ENCODE measurements around the gene SELENOO. TPM values are rescaled to one million over a fixed set of nuclear protein-coding genes. Genes with fewer than 3 reads are reported as not detected.

SELENOO gene
- total RNA-seq, 1 donor from 2014 or later = 23.8 TPM

DNA sequence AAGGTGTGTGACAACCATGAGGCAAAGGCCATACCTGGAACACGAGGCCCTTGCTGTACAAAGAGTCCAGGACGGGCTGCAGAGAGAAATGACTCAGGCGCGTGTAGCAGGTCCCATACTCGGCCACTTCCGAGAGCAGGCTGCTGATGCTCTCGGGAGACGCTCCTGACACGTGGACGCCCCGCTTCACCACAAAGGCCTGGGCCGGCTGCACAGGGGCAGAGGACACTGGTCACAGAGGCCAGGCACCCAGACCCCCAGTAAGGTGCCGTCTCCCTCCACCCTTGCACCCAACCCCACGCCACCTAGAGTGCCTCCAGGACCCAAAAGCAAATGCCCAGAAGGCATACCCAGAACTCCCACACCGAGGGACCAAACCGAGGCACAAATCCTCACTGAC lies 28.6 kb downstream of the SELENOO start:
- TF ChIP-seq, protein P1, sequence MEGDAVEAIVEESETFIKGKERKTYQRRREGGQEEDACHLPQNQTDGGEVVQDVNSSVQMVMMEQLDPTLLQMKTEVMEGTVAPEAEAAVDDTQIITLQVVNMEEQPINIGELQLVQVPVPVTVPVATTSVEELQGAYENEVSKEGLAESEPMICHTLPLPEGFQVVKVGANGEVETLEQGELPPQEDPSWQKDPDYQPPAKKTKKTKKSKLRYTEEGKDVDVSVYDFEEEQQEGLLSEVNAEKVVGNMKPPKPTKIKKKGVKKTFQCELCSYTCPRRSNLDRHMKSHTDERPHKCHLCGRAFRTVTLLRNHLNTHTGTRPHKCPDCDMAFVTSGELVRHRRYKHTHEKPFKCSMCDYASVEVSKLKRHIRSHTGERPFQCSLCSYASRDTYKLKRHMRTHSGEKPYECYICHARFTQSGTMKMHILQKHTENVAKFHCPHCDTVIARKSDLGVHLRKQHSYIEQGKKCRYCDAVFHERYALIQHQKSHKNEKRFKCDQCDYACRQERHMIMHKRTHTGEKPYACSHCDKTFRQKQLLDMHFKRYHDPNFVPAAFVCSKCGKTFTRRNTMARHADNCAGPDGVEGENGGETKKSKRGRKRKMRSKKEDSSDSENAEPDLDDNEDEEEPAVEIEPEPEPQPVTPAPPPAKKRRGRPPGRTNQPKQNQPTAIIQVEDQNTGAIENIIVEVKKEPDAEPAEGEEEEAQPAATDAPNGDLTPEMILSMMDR (conservative IDR thresholded peaks at IDR 0.05) = no peak
- no peaks in the 10 kb centered on the region for H3K4me1 Mint-ChIP-seq (ENCODE audit: unreplicated experiment)
- H3K27ac Mint-ChIP-seq = no peak overlapping the region
- H3K27me3 Mint-ChIP-seq = no peaks in the 10 kb centered on the region
- no peak for DNase-seq (ENCODE audit: extremely low spot score, unreplicated experiment)
- H3K4me3 Mint-ChIP-seq = no peak overlapping the region
- H3K9me3 Mint-ChIP-seq = no peaks in the 10 kb centered on the region
- H3K36me3 Mint-ChIP-seq = no peaks in the 10 kb centered on the region

DNA sequence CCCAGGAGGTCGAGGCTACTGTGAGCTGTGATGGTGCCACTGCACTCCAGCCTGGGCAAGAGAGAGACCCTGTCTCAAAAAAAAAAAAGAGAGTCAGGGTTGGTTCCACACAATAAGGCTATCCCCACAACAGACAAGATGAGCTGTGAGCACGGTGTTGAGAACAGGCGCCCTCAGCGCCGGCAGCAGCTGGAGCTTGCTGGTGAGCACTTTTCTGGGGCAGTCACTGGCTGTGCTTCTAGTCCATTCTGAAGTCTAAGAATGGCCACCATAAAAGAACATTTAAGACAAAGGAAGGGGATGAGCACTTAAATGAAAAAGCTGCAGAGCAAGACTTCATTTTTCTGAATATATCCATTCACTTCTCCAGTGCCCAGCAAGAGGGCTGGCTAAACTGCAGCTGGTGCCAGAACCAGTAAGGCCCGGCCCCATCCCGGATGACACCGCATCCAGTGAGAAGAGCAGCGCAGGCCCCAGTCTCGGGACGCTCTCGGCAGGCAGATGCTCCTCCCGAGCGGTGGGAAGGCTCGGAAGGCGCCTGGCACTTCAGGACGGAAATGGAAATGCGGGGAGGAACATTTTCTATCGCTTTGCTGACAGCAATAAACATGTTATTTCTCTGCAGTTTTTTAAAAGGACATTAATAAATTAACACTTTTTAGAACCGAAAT lies 31.8 kb downstream of the SELENOO start:
- Mint-ChIP-seq H3K36me3 (peaks cover 4% of the 10 kb centered on the region), H3K4me1 (ENCODE audit: unreplicated experiment) (no peaks in the 10 kb centered on the region), H3K27me3 (no peaks in the 10 kb centered on the region), H3K4me3 (no peak overlapping the region), H3K9me3 (no peaks in the 10 kb centered on the region), H3K27ac (no peak overlapping the region)
- no peak for DNase-seq (ENCODE audit: extremely low spot score, unreplicated experiment)
- TF ChIP-seq, protein P1 (conservative IDR thresholded peaks at IDR 0.05) = no peak

DNA sequence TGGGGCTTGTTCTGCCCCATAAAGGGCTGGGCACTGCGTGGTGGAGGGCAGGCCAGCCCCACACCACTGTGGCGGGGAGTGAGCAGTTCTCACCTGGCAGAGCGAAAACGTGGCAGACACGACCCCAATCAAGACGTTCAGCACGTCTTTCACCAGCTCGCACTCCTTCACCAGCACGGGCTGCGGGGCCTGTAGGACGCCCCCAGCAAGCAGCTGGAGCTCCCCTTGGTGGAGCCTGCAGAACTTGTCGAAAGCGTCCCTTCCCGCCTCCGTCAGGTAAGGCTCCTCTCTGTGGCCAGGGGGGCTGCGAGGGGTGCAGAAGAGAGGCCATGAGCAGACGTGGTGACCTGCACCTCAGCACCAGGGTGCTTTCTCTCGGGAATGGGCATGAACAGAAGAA lies 32.4 kb downstream of the SELENOO start:
- Mint-ChIP-seq H3K4me1 (ENCODE audit: unreplicated experiment) (no peaks in the 10 kb centered on the region), H3K9me3 (no peaks in the 10 kb centered on the region), H3K36me3 (peaks cover 4% of the 10 kb centered on the region), H3K4me3 (no peak overlapping the region), H3K27me3 (no peaks in the 10 kb centered on the region), H3K27ac (no peak overlapping the region)
- peak; percentile 63 for DNase-seq (ENCODE audit: extremely low spot score, unreplicated experiment)
- TF ChIP-seq, protein P1 (conservative IDR thresholded peaks at IDR 0.05) = no peak

- no peak for DNase-seq (ENCODE audit: extremely low spot score, unreplicated experiment)
- Mint-ChIP-seq H3K27me3 (no peaks in the 10 kb centered on the region), H3K4me3 (no peak overlapping the region), H3K36me3 (peaks cover 8% of the 10 kb centered on the region), H3K27ac (no peak overlapping the region), H3K9me3 (no peaks in the 10 kb centered on the region), H3K4me1 (ENCODE audit: unreplicated experiment) (peaks cover 9% of the 10 kb centered on the region)
- TF ChIP-seq, protein P1 (conservative IDR thresholded peaks at IDR 0.05) = peak; percentile 72
These were observed 36.1 kb downstream of the SELENOO start for GRCh38 chr22:50236731-50237409.

- H3K4me3 Mint-ChIP-seq = no peak overlapping the region
- no peaks in the 10 kb centered on the region for H3K27me3 Mint-ChIP-seq
- H3K4me1 Mint-ChIP-seq (ENCODE audit: unreplicated experiment) = peaks cover 14% of the 10 kb centered on the region
- DNase-seq (ENCODE audit: extremely low spot score, unreplicated experiment) = no peak
- H3K27ac Mint-ChIP-seq = no peak overlapping the region
- H3K9me3 Mint-ChIP-seq = no peaks in the 10 kb centered on the region
- H3K36me3 Mint-ChIP-seq = peaks cover 8% of the 10 kb centered on the region
- TF ChIP-seq, protein P1 (conservative IDR thresholded peaks at IDR 0.05) = no peak
These were observed 37.9 kb downstream of the SELENOO start for GRCh38 chr22:50238755-50239154.
